ENCODE measurements around the gene HDAC11.

HDAC11 gene

GRCh38 chr3:13544293-13544831 is 64.3 kb downstream of the HDAC11 start:
- in situ Hi-C loops (cut with HindIII; ENCODE audit: low sequenced_read_pairs): no loop called here
- TF ChIP-seq, protein P1, sequence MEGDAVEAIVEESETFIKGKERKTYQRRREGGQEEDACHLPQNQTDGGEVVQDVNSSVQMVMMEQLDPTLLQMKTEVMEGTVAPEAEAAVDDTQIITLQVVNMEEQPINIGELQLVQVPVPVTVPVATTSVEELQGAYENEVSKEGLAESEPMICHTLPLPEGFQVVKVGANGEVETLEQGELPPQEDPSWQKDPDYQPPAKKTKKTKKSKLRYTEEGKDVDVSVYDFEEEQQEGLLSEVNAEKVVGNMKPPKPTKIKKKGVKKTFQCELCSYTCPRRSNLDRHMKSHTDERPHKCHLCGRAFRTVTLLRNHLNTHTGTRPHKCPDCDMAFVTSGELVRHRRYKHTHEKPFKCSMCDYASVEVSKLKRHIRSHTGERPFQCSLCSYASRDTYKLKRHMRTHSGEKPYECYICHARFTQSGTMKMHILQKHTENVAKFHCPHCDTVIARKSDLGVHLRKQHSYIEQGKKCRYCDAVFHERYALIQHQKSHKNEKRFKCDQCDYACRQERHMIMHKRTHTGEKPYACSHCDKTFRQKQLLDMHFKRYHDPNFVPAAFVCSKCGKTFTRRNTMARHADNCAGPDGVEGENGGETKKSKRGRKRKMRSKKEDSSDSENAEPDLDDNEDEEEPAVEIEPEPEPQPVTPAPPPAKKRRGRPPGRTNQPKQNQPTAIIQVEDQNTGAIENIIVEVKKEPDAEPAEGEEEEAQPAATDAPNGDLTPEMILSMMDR (IDR thresholded peaks at IDR 0.05; ENCODE audit: low read depth, low read length): no peak
- DNase-seq (ENCODE audit: low read depth, low spot score): peak; percentile 85
- no peak overlapping the region for H3K4me3 ChIP-seq (ENCODE audit: low read depth, low read length)

DNA sequence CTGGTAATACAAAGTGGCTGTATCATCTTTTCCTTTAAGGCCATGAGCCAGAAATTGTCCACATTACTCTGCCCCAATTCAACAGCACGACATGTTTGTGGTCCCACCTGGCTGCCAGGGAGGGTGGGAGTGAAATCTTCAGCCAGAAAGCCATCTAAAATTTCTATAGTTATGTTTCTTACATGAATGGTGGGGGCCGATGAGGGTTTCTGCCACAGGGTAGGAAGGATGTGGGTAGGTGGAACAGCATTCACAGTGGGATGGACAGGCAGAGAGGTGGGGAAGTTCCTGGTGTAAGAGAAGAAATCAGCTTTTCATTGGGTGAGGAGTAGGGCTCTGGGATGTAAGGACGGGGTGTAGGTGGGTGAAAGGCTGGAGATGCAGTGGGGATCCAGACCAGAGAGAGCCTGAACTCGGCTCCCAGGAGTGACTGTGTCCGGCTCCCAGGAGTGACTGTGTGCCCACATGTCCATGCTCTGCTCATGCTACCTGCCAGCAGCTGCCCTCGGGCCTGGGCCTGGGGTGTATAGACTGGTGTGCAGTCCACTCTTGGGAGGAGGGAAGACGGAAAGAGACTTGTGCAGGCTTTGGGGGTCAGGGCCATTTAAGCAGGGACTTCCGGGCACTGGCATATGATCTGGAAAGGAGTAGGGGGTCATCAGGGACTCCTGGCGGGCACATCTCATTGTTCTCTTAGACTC is 65.0 kb downstream of the HDAC11 start:
- DNase-seq (ENCODE audit: low read depth, low spot score): no peak
- H3K4me3 ChIP-seq (ENCODE audit: low read depth, low read length): no peak overlapping the region
- in situ Hi-C loops (cut with HindIII; ENCODE audit: low sequenced_read_pairs): no loop called here
- TF ChIP-seq, protein P1 (IDR thresholded peaks at IDR 0.05; ENCODE audit: low read depth, low read length): no peak

GRCh38 chr3:13545952-13546454 is 65.9 kb downstream of the HDAC11 start:
- TF ChIP-seq, protein P1 (IDR thresholded peaks at IDR 0.05; ENCODE audit: low read depth, low read length): no peak
- H3K4me3 ChIP-seq (ENCODE audit: low read depth, low read length): no peak overlapping the region
- in situ Hi-C loops (cut with HindIII; ENCODE audit: low sequenced_read_pairs): no loop called here
- DNase-seq (ENCODE audit: low read depth, low spot score): no peak

DNA sequence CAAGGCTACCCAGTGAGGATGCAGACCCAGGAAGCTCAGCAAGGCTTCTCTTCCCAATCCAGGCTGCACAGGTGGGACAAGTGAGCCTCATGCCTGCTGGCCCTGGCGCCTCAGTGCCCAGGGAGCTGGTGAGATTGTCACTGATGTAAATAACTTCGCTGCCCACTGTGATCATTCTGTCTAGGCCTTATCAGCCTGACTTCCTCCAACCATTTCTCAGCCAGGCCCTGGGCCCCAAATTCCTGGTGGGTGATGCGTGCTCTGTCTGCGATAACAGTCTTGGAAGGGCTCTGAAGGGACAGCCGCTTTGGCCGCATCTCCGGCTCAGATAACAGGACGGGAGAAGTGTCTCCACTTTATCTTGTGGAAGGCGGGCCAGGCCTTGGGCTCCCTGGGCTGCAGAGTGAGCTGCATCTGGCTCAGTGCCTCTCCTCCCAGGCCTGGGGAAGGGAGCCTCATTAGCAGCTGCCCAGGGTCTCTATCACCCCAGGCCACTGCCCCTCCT is 66.6 kb downstream of the HDAC11 start:
- TF ChIP-seq, protein P1 (IDR thresholded peaks at IDR 0.05; ENCODE audit: low read depth, low read length): no peak
- DNase-seq (ENCODE audit: low read depth, low spot score): no peak
- in situ Hi-C loops (cut with HindIII; ENCODE audit: low sequenced_read_pairs): no loop called here
- H3K4me3 ChIP-seq (ENCODE audit: low read depth, low read length): no peak overlapping the region

GRCh38 chr3:13547591-13548371 is 67.7 kb downstream of the HDAC11 start:
- H3K4me3 ChIP-seq (ENCODE audit: low read depth, low read length): no peak overlapping the region
- no peak for DNase-seq (ENCODE audit: low read depth, low spot score)
- in situ Hi-C loops (cut with HindIII; ENCODE audit: low sequenced_read_pairs): no loop called here
- TF ChIP-seq, protein P1 (IDR thresholded peaks at IDR 0.05; ENCODE audit: low read depth, low read length): no peak

Data from astrocyte of the spinal cord (primary cell).